HG03520 (cell line): ENCODE data around the gene CCDC60.
"Not testable (repeated sequence)": the region's sequence is repeated elsewhere in the genome, so short reads cannot be mapped to it uniquely, and the experiment has no call there.

Experiments
- ATAC-seq: cut with Tn5 transposase; IDR thresholded peaks from one replicate; pipeline ENCODE4 v1.9.1; 2021; ENCODE audit warnings: mild to moderate bottlenecking, moderate library complexity; ENCODE audit not compliant: unreplicated experiment

CCDC60 gene

DNA sequence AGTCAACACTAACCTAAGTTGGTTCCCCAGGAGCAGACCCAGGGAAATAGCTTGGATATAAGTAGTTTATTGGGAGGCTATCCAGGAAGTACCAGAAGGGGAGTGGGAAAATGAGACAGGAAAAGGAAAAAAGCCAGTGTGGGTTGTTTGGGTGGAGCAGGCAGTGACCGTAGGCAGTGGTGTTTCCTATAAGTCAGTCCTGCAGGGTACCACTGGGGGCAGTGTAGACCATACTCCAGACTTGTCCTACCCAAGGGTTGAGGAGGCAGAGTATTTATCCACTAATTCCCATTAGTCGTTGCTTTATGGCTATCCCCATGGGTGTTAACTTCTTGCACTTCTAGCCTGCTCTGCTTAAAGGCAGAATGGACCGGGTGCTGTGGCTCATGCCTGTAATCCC is 6.4 kb upstream of the CCDC60 start:
- no peak for ATAC-seq

DNA sequence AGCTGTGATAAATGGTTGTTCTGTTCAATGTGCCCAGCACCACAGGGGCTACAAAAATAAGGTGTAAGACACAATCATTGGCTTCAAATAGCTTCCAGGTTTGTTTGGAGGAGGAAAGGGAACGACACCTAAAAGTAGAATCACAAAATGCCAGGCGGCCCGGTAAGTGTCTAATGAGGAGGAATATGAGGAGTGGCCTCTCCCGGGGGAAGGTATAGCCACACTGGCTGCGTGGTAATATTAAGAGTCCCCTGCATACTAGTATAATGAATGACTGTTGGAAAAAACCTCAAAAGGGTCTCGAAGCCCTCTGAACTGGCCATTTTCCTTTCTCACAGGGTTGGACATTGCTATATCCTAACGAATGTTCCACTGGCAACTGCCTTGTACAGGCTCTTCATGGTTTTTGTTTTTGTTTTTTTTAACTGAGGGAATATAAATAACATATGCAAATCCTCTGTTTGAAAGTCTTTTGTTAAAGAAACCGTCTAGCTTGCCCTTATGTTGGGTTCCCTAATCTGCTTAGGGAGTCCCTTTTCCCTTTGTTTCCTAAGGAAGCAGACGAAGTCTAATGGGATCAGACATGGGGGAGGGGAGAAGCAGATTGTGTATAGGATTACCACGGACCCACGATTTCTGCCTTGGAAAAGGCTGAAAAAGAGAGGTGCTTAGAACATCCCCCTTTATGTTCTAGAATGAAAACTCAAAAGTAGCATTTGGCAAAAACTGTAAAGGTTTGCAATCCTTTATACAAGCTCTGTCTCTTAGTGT is 4.2 kb downstream of the CCDC60 start:
- ATAC-seq: no peak

DNA sequence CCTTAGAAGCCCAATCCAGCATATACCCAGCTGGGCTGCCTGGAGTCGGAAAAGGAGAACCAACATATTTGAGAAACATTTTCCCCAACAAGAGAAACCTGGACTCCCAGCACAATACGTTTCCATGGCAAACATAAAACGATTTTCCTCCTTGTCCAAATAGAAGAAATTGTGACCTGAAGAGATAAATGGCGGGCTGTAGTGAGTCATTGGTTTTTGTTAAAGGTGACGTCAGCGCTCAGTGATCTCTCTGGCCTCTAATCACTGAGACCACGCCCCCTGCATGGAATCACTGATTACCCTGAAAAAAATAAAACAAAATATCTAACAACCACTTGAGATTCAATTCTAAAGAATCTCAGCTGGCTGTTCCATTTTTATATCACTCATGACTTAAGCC is 6.0 kb downstream of the CCDC60 start:
- no peak for ATAC-seq

DNA sequence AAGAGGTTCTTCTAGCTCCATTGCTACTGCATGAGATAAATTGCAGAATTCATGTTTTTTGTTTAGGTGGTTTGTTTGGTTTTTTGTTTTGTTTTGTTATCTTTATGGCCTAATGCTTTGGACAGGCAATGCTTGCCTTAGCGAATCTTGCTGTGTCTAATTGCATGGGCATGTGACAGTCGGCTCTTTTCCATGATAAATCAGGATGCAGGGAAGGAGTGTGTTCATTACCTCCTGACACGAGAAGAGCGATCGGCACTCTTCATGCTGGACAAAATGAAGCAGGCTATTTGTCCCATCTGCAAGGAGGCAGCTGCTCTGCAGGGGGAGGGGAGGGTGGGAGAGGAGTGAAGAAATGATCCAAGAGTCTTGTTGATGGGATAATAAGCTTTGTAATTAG is 6.5 kb downstream of the CCDC60 start:
- ATAC-seq: no peak

DNA sequence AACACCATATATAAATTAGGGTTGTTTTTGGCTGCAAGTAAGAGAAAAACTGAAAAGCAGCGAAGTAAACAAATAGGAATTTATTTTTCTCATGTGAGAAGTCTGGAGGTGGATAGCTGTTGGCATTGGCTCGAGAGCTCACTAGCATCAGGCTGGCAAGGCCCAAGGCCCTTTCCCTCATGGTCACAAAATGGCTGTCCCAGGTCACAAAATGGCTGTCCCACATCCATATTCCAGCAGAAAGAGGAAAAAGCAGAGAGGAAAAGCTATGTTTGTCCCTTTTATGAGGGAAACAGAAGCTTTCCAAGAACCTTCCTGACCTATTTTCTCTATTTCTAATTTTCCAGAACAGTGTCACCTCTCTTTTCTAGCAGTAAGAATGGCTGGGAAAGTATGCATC is 7.5 kb downstream of the CCDC60 start:
- no peak for ATAC-seq

DNA sequence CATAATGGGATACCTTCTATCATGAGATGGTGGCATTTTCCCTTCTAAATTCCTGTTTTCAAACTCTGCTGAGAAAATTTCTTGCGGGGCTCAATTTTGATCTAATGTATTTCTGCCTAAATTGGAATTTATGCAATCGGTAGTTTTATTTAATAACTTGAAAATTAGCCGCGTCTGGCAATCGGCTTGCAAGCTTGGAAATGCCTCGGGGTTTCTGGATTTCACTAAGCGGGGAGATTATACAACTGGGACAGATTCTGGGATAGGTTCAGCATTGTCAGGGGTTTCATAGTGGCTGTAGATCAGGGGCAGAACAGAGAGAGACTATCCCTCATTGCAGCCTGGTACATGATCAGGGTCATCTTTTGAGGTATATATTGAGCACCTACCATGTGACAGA is 8.6 kb downstream of the CCDC60 start:
- no peak for ATAC-seq

DNA sequence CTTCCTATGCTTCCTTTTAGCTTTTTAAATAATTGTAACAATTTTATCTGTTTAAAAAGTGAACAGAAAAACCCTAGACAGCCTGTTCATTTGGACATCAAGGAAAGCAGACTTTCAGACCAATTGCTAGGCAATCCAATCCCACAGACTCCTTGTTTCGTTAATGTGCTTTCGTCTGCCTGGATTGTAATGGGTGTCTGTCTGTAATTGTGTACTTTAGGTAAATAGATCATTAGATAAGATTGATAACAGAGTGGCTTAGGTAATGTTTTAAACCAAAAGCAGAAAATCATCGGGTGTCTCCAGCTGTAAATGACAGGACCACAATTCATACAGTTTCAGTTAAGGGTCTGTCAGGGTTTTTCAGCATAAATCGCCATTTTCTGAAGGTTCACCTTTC is 19.6 kb downstream of the CCDC60 start:
- ATAC-seq: no peak

DNA sequence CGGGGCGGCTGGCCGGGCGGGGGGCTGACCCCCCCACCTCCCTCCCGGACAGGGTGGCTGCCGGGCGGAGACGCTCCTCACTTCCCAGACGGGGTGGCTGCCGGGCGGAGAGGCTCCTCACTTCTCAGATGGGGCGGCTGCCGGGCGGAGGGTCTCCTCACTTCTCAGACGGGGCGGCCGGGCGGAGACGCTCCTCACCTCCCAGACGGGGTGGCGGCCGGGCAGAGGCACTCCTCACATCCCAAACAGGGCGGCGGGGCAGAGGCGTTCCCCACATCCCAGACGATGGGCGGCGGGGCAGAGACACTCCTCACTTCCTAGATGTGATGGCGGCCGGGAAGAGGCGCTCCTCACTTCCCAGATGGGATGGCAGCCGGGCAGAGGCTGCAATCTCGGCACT is 25.8 kb downstream of the CCDC60 start:
- ATAC-seq: not testable (repeated sequence)

DNA sequence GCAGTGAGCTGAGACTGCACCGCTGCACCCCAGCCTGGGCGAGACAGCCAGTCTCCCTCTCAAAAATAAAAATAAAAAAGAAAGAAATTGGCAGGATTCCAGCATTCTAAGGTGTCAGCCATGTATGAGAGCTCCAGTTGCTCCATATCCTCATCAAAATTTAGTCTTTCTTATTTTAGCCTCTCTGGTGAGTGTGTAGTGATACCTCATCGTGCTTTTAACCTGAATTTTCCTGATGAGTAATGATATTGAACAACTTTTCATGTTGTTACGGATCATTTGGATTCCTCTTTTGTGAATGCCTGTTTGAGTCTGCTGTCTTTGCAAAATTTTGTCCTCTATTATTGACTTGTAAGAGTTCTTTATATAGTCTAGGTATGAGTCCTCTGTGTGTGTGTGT is 28.5 kb downstream of the CCDC60 start:
- no peak for ATAC-seq

DNA sequence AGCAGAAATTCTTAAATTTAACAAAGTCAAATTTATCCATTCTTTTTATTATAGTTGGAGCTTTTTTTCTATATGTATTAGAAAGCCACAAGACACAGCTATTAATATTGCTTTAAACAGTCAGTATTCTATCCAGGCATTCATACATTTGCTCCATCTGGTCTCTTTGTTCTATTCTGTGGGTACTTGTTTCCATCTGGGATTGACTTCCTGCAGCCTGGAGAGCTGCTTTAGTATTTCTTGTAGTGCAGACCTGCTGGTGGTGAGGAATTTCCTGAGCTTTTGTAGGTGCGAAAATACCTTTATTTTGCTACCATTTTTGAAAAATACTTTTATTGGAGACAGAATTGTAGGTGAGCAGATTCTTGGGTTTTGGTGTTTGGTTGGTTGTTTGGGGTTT is 29.0 kb downstream of the CCDC60 start:
- ATAC-seq: no peak

DNA sequence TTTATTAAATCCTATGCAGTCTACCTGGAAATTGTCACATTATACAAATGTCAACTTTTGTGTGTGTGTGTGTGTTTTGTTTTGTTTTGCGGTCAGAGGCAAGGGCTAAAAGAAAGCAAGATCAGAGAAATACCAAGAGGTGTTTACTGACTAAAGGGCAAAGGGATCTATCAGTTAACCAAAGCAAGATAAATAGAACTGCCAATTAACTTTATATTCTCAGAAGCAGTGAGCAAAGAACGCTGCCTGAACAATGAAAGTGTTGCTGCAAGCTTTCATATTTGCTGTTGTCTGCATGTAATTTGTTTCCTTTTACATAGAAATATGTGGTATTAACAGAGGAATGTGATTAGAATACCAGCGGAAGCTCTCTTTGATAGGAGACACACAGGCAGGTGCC is 30.9 kb downstream of the CCDC60 start:
- no peak for ATAC-seq

DNA sequence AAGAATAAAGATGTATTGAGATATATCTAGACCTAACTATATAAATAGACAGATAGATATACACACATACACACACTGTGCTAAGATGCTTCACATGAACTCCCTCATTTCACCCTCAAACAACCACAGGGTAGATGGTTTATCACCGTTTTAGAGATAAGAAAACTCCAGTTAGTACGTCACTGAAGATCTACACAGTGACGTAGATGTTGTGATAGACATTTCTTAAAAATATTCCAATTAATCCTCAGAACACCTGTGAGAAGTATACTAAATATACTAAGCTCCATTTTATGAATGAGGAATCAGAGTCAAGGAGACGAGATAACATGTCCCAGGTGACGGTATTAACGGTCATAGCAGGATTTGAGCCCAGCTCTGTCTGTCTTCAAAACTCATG is 31.5 kb downstream of the CCDC60 start:
- ATAC-seq: no peak

DNA sequence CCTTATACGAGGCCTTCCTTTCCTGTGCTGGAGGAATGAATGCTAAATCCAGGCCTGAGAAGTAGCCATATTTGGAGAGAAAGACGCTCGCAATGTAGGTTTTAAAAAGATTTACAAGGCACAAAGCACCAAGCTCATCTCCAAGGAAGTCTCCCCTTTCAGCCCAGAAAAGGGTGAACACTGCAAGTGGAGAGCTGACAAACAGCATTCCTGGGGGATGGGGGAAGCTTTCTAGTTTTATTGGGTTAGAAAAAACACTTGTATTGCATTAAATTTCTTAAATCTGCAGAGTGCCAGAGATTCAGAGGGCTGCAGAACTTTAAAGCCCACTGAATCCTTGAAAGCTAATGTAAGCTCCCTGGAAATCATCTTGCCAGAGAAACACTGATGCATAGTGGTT is 34.6 kb downstream of the CCDC60 start:
- ATAC-seq: no peak

DNA sequence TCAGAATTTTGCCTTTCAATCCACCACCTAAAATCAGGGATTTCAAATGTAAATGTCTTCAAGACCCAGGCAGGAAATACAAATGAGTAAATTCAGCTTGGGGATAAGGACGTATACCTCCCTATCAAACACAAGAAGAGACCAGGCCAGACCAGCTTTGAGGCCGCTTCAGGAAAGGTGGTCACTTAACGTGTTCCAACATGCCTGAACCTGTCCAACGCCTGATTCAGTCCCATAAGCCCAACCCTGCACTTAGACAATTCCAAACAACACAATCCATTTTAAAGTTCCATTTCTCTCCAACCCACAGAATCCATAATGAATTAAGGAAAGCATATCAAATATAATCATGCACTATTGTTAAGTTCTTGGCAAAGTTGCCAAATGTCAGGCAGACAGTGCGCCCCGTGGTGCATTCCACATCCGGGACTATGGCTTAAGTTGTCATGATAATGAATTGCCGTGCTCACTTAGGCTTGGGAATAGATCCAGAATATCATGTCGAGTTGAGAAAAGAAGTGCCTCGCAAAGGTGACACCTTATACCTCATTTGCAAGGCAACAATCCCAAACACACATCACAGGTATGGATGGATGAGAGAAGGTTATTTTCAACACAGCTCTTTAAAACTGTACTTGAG is 35.5 kb downstream of the CCDC60 start:
- no peak for ATAC-seq

DNA sequence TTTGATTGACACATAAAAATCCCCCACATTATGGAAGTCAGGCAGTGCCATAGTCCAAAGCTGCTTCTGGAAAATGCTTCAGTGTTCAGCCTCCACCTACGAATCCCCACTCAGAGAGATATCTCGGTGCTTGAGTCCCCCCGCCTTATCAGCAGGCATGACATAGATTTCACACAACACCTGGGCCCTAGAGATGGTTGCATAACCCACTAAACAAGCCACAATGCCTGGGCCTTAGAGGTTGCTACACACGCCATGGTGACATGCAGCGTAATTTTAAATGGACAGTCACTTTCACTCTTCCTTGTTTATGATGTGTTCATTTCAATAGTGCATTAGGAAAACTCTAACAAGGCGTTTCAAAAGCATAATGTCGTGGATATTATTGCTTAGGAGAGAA is 38.0 kb downstream of the CCDC60 start:
- ATAC-seq: no peak

DNA sequence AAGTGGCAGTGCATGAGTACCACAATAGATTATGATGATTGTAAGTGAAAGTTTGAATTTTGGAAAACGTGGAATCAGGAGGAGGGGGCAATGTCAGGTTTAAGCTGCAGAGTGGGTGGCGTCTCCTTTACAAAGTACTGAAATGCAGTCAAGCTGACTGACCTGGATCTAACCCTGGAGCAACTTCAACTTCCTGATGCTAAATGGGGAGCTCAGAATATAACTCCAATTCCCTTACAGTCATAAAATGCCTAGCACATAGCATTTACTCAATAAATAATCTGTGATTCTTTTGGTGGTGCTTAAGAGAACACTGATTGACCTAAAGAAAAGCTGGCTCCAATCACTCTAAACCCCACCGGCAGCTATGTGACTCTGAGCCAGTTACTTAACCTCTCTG is 38.5 kb downstream of the CCDC60 start:
- ATAC-seq: no peak

DNA sequence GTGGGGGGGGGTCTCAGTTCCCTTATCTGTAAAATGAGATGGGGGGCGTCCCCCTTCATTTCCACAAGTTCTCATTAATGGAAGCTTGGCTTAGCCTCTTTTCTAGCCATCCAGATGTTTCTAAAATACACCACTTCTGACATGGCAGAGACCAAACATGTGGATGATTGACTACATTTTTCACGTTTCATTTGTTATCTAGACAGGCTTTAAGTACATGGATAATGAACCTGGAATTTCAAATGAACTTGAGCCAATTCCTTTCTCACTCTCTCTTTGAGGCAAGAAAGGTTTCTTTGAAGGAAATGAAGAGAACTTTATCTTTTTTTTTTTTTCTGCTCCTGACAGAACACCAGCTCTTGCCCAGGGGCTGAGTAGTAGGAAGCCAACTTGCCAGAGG is 39.1 kb downstream of the CCDC60 start:
- ATAC-seq: no peak

DNA sequence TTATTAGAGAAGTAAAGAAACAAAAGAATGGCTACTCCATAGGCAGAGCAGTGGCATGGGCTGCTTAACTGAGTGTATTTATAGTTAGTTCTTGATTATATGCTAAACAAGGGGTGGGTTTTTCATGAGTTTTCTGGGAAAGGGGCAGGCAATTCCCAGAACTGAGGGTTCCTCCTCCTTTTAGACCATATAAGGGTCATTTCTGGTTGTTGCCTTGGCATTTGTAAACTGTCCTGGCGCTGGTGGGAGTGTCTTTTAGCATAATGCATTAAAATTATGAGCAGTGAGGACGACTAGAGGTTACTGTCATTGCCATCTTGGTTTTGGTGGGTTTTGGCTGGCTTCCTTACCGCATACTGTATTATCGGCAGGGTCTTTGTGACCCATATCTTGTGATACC is 40.1 kb downstream of the CCDC60 start:
- no peak for ATAC-seq

DNA sequence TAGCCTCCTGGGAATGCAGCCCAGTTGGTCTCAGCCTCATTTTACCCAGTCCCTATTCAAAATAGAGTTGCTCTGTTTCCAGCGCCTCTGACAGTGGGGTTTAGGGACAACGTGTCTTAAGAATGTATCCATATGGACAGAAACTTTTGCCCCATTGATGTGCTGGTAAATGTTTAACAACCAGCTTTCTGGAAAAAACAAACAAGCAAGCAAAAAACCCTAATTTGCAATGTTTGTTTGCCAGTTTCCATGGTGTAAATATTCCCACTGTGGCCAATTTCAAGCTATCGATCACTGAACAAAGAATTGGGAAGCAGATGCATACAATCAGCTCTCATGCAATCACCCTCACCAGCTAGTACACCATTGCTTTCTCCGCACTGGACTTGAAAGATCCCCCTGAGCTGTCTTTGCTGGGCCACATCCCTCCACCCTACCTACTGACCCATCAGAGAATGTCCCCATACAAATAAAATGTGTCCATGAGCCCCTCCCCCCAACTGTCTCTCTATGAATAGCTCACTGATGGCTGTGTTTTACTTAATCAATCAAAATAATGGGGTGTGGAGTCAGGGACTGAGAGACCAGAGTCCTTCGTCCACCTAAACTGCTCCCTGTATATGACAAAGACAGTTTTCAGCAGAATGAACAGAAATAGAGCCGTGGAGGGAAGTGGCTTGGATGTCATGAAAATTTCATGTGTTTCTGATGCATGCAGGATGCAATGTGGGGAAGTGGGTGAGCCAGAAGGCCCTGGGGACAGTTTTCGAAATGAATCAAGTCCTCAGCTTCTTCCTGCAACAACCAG is 40.8 kb downstream of the CCDC60 start:
- ATAC-seq: no peak

DNA sequence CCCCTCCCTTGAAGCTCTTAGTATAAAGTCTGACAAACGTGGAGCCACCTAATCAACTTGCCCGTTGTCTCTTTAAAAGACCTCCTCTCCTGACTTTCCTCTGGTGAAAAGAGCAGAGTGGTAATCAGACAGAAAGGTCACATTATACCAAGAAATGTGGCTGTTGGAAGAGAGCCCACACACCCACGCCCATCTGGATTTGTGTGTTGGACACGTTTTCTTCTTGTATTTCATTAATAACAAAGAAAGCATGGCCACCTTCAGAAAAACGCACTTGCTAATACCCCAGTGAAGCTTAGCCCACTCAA is 41.3 kb downstream of the CCDC60 start:
- ATAC-seq: no peak

DNA sequence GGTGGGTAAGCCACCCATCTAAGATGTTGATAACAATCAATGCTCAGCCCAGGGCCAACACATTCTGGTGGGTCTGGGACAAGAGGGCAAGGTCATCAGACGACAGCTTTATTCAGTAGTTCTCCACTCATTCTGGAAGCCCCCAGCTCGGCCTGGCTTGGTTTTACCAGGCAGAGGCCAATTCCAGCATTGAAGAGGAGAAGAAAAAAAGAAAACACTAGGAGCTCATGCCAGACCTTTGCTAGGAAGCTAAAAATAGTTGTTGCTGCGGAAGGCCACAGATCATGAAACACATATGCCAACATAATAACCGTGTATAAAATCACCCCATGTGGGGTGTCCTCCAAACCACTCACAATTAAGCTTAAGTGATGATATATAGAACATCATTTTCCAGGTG is 44.4 kb downstream of the CCDC60 start:
- ATAC-seq: no peak
